Measurements from ENCODE around the gene SFXN5.

Gene SFXN5

GRCh38 chr2:72931280-72931910 is 140.1 kb downstream of the SFXN5 start:
- H3K4me3 ChIP-seq (ENCODE audit: insufficient read depth, low read depth, low read length): no peak overlapping the region
- no peaks in the 10 kb centered on the region for H3K4me1 ChIP-seq (ENCODE audit: control insufficient read depth, insufficient read depth, low read length)
- H3K27ac ChIP-seq (ENCODE audit: insufficient read depth, low read depth, low read length, poor library complexity, severe bottlenecking): no peak overlapping the region
- H3K9me3 ChIP-seq (ENCODE audit: control insufficient read depth, low read length): no peaks in the 10 kb centered on the region
- no peaks in the 10 kb centered on the region for H3K36me3 ChIP-seq (ENCODE audit: control insufficient read depth, insufficient read depth, low read length)
- H3K27me3 ChIP-seq (ENCODE audit: control insufficient read depth, insufficient read depth, low read length, poor library complexity, severe bottlenecking): peaks cover 68% of the 10 kb centered on the region
- 90% methylated on average over 14 of the region's 14 CpGs for WGBS, 2 experiments

GRCh38 chr2:72929010-72929409 is 142.5 kb downstream of the SFXN5 start:
- 95 to 96% methylated on average over 1 of the region's 1 CpG for WGBS, 2 experiments

GRCh38 chr2:72927619-72928550 is 143.6 kb downstream of the SFXN5 start:
- 82 to 87% methylated on average over 8 of the region's 8 CpGs for WGBS, 2 experiments
- Histone ChIP-seq H3K36me3 (ENCODE audit: control insufficient read depth, insufficient read depth, low read length) (no peaks in the 10 kb centered on the region), H3K4me3 (ENCODE audit: insufficient read depth, low read depth, low read length) (no peak overlapping the region), H3K4me1 (ENCODE audit: control insufficient read depth, insufficient read depth, low read length) (peaks cover 17% of the 10 kb centered on the region), H3K27ac (ENCODE audit: insufficient read depth, low read depth, low read length, poor library complexity, severe bottlenecking) (no peak overlapping the region), H3K9me3 (ENCODE audit: control insufficient read depth, low read length) (no peaks in the 10 kb centered on the region), H3K27me3 (ENCODE audit: control insufficient read depth, insufficient read depth, low read length, poor library complexity, severe bottlenecking) (peaks cover 92% of the 10 kb centered on the region)

More at GRCh38 chr2:72929010-72929409, 142.5 kb downstream of the SFXN5 start:
- peaks cover 14% of the 10 kb centered on the region for H3K4me1 ChIP-seq (ENCODE audit: control insufficient read depth, insufficient read depth, low read length)
- peaks cover 82% of the 10 kb centered on the region for H3K27me3 ChIP-seq (ENCODE audit: control insufficient read depth, insufficient read depth, low read length, poor library complexity, severe bottlenecking)
- H3K27ac ChIP-seq (ENCODE audit: insufficient read depth, low read depth, low read length, poor library complexity, severe bottlenecking): no peak overlapping the region
- no peak overlapping the region for H3K4me3 ChIP-seq (ENCODE audit: insufficient read depth, low read depth, low read length)
- H3K9me3 ChIP-seq (ENCODE audit: control insufficient read depth, low read length): no peaks in the 10 kb centered on the region
- H3K36me3 ChIP-seq (ENCODE audit: control insufficient read depth, insufficient read depth, low read length): no peaks in the 10 kb centered on the region

GRCh38 chr2:72926811-72927465 is 144.6 kb downstream of the SFXN5 start:
- Histone ChIP-seq H3K9me3 (ENCODE audit: control insufficient read depth, low read length) (no peaks in the 10 kb centered on the region), H3K4me1 (ENCODE audit: control insufficient read depth, insufficient read depth, low read length) (peaks cover 17% of the 10 kb centered on the region), H3K36me3 (ENCODE audit: control insufficient read depth, insufficient read depth, low read length) (no peaks in the 10 kb centered on the region), H3K27me3 (ENCODE audit: control insufficient read depth, insufficient read depth, low read length, poor library complexity, severe bottlenecking) (peaks cover 98% of the 10 kb centered on the region), H3K27ac (ENCODE audit: insufficient read depth, low read depth, low read length, poor library complexity, severe bottlenecking) (no peak overlapping the region), H3K4me3 (ENCODE audit: insufficient read depth, low read depth, low read length) (no peak overlapping the region)
- 57 to 61% methylated on average over 5 of the region's 6 CpGs for WGBS, 2 experiments

- peaks cover 17% of the 10 kb centered on the region for H3K4me1 ChIP-seq (ENCODE audit: control insufficient read depth, insufficient read depth, low read length)
- peaks cover 99% of the 10 kb centered on the region for H3K27me3 ChIP-seq (ENCODE audit: control insufficient read depth, insufficient read depth, low read length, poor library complexity, severe bottlenecking)
- WGBS, 2 experiments: 9 to 10% methylated on average over 3 to 4 of the region's 4 CpGs
- H3K36me3 ChIP-seq (ENCODE audit: control insufficient read depth, insufficient read depth, low read length): no peaks in the 10 kb centered on the region
- H3K9me3 ChIP-seq (ENCODE audit: control insufficient read depth, low read length): no peaks in the 10 kb centered on the region
- H3K27ac ChIP-seq (ENCODE audit: insufficient read depth, low read depth, low read length, poor library complexity, severe bottlenecking): no peak overlapping the region
- H3K4me3 ChIP-seq (ENCODE audit: insufficient read depth, low read depth, low read length): no peak overlapping the region
Measured at GRCh38 chr2:72926368-72926767, 145.1 kb downstream of the SFXN5 start.

GRCh38 chr2:72925328-72925943 is 146.1 kb downstream of the SFXN5 start:
- H3K27ac ChIP-seq (ENCODE audit: insufficient read depth, low read depth, low read length, poor library complexity, severe bottlenecking): no peak overlapping the region
- no peak overlapping the region for H3K4me3 ChIP-seq (ENCODE audit: insufficient read depth, low read depth, low read length)
- H3K36me3 ChIP-seq (ENCODE audit: control insufficient read depth, insufficient read depth, low read length): no peaks in the 10 kb centered on the region
- peaks cover 100% of the 10 kb centered on the region for H3K27me3 ChIP-seq (ENCODE audit: control insufficient read depth, insufficient read depth, low read length, poor library complexity, severe bottlenecking)
- H3K4me1 ChIP-seq (ENCODE audit: control insufficient read depth, insufficient read depth, low read length): peaks cover 17% of the 10 kb centered on the region
- WGBS, 2 experiments: 2% methylated on average over 26 of the region's 26 CpGs
- no peaks in the 10 kb centered on the region for H3K9me3 ChIP-seq (ENCODE audit: control insufficient read depth, low read length)

GRCh38 chr2:72924353-72925240 is 146.9 kb downstream of the SFXN5 start:
- H3K36me3 ChIP-seq (ENCODE audit: control insufficient read depth, insufficient read depth, low read length): no peaks in the 10 kb centered on the region
- peaks cover 100% of the 10 kb centered on the region for H3K27me3 ChIP-seq (ENCODE audit: control insufficient read depth, insufficient read depth, low read length, poor library complexity, severe bottlenecking)
- WGBS, 2 experiments: 1% methylated on average over 61 of the region's 61 CpGs
- no peak overlapping the region for H3K4me3 ChIP-seq (ENCODE audit: insufficient read depth, low read depth, low read length)
- no peak overlapping the region for H3K27ac ChIP-seq (ENCODE audit: insufficient read depth, low read depth, low read length, poor library complexity, severe bottlenecking)
- H3K9me3 ChIP-seq (ENCODE audit: control insufficient read depth, low read length): no peaks in the 10 kb centered on the region
- H3K4me1 ChIP-seq (ENCODE audit: control insufficient read depth, insufficient read depth, low read length): peaks cover 19% of the 10 kb centered on the region

GRCh38 chr2:72923833-72924352 is 147.6 kb downstream of the SFXN5 start:
- peaks cover 100% of the 10 kb centered on the region for H3K27me3 ChIP-seq (ENCODE audit: control insufficient read depth, insufficient read depth, low read length, poor library complexity, severe bottlenecking)
- H3K36me3 ChIP-seq (ENCODE audit: control insufficient read depth, insufficient read depth, low read length): no peaks in the 10 kb centered on the region
- 1% methylated on average over 36 of the region's 36 CpGs for WGBS, 2 experiments
- H3K4me3 ChIP-seq (ENCODE audit: insufficient read depth, low read depth, low read length): no peak overlapping the region
- peaks cover 19% of the 10 kb centered on the region for H3K4me1 ChIP-seq (ENCODE audit: control insufficient read depth, insufficient read depth, low read length)
- H3K27ac ChIP-seq (ENCODE audit: insufficient read depth, low read depth, low read length, poor library complexity, severe bottlenecking): no peak overlapping the region
- no peaks in the 10 kb centered on the region for H3K9me3 ChIP-seq (ENCODE audit: control insufficient read depth, low read length)

GRCh38 chr2:72921853-72922252 is 149.7 kb downstream of the SFXN5 start:
- H3K36me3 ChIP-seq (ENCODE audit: control insufficient read depth, insufficient read depth, low read length): no peaks in the 10 kb centered on the region
- no peak overlapping the region for H3K27ac ChIP-seq (ENCODE audit: insufficient read depth, low read depth, low read length, poor library complexity, severe bottlenecking)
- no peak overlapping the region for H3K4me3 ChIP-seq (ENCODE audit: insufficient read depth, low read depth, low read length)
- H3K27me3 ChIP-seq (ENCODE audit: control insufficient read depth, insufficient read depth, low read length, poor library complexity, severe bottlenecking): peaks cover 100% of the 10 kb centered on the region
- 52 to 62% methylated on average over 1 of the region's 1 CpG for WGBS, 2 experiments
- H3K9me3 ChIP-seq (ENCODE audit: control insufficient read depth, low read length): no peaks in the 10 kb centered on the region
- H3K4me1 ChIP-seq (ENCODE audit: control insufficient read depth, insufficient read depth, low read length): peaks cover 25% of the 10 kb centered on the region
